Pulmonary artery endothelial cell (primary cell): ENCODE data around the gene WWOX. TPM values are rescaled to one million over a fixed set of nuclear protein-coding genes. Genes with fewer than 3 reads are reported as not detected.

ENCODE experiments used
- DNase-seq: peaks from one replicate; pipeline ENCODE4 v3.0.0-alpha.2; 2011; ENCODE audit warnings: low read depth, low spot score
- total RNA-seq: library from RNA; depleted of rRNA; stranded (reverse); fragments of >200 nt; gene quantifications from 2 replicates; pipeline ENCODE4 v1.2.3, GENCODE V29; 2014

WWOX gene
- total RNA-seq, 1 donor from 2014 or later: 15.9 TPM

DNA sequence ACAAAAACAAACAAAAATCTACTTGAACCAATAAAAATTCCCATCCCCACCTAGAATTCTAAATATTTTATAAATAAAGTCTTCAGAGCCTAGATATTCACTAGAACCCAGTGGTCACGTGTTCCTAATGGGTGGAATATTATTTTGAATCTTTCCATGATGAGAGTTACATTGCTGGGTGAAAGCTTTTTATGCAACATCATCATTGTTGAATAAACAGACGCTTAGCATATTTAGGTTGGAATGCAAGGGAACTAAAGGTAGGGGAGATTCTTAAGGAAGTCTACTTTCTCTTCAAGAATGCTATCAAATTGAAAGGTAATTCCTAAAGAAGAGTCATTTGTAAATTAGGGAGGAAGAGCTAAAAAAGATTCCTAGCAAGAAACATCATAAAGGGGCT, 723.1 kb downstream of the WWOX start:
- no peak for DNase-seq

DNA sequence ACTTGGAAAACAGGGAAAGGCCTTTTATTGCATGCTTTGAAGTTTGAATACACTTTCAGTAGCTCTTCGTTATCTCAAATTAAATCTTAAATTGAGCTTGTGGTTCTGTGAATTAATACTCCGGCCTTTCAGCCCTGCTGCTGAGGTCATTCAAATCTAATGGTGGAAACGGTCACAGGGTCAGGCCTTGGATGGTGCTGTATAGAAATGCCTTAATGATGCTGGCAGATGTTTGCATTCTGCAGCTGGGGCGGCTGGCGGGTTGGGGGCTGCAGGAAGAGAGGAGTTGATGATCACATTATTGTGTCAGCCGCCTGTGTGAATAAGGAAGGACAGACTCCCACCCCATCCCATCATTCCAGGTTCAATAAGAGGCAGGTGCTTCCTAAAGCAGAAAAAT, 723.6 kb downstream of the WWOX start:
- DNase-seq: no peak

DNA sequence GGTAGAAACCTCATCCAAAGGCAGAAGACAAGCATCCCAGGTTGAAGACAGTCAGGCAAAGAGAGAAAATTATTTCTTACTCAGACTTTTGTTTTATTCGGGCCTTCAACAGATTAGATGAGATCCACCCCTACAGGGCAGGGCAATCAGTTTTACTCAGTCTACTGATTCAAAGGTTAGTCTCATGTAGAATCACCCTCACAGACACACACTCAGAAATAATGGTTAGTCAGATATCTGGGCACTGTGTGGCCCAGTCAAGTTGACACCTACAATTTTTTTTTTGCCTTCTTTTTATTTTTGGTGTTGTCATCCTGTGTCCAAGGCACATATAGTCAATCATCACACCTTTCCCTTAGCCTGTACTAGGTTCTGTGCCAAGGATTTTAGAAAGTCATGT, 729.8 kb downstream of the WWOX start:
- no peak for DNase-seq

DNA sequence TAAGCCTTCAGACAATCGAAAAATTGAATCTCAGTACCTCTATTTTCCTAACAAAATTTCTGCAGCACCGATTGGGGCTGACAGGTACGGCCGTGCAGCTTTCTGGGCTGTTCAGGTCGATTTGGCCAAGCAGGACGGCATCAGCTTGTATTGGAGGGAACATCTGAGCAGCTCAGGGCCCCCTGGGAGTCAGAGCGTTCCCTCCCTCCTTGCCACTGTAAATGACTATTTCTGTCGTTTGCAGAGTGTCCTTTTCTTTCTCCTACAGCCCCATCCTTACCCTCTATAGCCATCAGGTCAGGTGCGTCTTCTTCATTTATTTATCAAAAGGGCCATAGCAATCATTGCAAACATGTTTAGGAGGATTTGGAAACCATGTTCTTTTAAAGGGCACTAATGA, 731.1 kb downstream of the WWOX start:
- no peak for DNase-seq

DNA sequence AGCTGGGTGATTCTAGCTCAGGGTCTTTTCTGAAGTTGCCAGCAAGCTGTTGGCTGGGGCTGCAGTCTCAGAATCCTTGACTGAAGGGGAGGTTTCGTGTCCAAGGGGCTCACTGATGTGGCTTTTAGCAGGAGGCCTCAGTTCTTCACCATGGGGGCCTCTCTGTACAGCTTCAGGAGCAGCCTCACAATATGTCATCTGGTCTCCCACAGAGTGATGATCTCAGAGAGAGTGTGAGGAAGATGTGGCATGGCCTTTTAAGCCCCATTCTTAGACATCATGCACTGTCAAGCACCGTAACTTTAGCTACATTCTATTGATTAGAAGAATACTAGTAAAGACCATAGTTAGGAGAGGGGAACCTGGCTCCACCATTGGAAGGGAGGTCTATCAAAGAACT, 732.6 kb downstream of the WWOX start:
- DNase-seq: no peak

DNA sequence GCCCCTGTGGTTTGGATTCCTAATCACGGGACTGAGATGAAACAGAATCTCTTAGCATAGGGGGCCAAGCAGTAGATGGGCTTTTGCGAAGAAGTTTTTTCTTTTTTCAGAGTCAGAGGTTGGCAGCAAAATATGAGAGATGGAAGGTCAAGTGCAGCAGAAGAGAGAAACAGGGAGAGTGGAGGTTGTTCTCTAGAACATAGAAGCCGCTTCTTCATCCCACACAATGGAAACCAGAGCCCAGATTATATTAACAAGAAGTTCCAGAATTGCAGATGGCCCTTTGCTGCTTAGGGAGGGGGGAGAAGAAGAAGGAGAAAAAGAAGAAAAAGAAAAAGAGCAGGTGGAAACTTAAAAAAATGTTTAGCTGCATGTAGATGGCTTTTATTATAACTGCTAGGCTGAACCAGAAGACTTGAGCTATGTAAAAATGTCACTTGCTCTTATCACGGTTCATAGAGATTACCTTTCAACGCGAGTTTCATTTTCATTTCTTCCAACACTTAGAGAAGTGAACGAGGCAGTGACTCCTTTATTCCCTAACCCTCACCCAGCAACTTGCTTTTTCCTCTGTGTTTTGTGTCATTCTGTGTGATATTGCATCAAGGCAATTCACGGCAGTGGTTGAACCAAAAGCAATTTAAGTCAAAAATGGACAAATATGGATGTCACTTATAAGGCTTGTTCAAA, 737.5 kb downstream of the WWOX start:
- DNase-seq: no peak

DNA sequence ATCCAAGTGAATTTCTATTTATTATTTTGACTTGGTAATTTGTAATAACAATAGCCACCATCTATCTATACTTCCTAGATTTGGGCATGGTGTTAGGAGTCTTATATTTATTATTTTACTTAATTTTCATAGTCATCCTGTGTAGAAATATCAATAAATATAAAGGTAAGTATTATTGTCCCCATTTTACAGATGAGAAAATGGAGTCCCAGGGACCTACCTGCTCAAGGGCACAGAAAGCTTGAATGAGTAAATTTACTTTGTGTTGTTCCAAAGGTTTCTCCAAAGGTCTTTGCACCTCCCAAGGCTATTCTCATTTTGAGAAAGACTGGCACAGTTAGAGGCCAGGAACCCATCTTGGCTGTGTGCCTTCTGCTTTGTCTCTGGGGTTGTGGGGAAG, 738.3 kb downstream of the WWOX start:
- DNase-seq: no peak

DNA sequence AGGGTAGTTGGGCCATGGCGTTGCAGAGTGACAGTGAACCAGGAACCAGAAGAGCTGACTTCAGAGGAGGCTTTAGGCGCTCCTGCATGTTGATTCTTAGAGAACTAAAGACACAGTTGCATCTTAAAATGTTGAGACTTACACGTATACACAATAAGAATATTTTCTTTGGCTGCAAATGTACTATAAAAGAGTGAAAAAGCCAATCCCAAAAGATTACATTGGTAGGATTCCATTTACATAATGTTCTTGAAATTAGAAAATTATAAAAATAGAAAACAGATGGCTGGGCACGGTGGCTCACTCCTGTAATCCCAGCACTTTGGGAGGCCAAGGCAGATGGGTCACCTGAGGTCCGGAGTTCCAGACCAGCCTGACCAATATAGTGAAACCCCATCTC, 738.8 kb downstream of the WWOX start:
- DNase-seq: no peak

DNA sequence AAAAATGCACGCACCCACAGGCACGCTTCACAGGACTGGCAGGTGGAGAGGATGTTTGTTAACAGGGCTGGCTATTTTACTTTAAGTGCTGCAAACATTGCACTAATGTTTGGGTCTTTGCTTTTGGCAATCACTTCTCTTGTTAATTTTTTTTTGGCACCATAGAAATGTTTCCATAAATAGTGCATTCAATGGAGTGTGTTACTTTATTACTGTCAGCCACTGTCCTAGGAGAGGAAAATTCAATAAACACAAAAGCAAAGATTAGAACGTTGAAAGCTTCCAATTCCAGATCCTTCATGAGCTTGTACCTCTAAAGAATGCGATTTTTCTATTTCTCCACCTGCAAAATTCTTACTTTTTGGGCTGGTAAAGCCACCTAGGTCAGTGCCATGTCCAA, 743.5 kb downstream of the WWOX start:
- DNase-seq: no peak

DNA sequence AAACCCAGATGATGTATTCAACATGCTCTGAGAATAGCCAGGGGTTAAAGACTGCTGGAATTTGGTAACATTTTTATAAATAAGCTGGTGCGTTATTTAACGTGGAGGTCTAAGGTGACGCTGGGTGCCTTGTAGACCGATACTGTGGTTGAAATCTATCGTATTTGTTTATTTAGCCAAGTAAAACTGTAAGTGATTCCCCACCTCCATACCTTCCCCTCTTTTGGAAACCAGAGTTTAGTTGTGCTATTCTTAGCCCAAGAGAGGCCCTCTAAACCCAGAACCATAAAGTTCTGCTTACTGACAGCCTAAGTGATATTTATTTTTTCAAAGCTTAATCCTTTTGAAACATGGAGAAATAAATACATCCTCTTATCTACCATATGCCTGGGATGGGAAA, 744.5 kb downstream of the WWOX start:
- no peak for DNase-seq

DNA sequence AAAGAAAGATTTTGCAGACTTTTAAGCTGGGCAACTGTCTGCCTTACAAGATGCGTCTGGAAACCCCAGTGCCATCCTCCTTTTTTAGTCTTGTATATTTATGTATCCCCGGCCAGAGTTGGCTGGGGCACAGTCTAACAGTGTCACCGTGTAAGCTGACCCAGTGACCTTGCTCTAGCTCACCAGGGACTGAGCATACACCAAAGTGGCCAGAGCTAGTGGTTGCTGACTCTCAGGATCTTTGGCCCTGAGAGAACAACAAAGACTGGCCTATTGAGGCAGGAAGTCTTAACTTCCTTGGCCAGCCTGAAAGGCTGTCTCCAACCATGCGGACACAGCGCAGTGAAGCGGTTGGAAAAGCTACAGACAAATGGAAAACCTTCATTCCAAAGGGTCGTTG, 745.2 kb downstream of the WWOX start:
- DNase-seq: no peak

DNA sequence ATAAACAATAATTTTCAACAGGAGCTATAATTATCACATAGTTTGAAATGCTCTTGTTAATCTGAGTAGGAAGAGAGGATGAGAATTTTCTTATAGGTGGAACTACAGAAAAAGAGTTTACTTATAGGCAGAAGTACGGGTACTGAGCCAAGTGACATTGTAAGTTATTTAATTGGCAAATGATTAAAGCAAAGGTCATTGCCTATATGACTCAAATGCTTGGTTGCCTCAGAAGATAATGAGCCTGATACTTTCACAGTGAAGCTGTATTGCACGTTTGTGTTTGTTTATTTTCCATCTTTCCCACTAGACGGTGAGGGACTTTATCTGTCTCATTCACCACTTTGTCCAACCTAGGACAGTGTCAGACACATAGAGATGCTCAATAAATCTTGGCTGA, 751.8 kb downstream of the WWOX start:
- no peak for DNase-seq

DNA sequence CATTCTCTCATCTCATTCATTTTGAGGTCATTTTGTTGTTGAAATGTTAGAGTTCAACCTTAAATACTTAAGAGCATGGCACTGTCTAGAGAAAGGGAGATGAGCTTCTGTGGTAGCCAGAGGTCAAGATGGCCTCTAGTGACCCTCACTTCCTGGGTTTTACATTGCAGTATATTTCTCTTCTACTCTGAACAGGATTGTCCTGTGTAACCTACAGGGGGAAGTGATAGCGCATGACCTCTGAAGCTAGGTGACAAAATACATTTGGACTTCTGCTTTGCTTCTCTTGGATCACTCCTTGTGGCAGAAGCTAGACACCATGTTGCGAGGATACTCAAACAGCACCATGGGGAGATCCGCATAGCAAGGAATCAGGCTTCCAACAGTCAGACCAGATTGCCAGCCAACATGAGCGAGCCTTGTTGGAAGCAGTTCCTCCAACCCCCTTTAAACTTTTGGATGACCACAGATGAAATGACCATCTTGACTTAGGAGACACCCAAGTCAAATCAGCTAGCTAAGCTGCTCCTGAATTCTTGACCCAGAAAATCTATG, 752.7 kb downstream of the WWOX start:
- no peak for DNase-seq

DNA sequence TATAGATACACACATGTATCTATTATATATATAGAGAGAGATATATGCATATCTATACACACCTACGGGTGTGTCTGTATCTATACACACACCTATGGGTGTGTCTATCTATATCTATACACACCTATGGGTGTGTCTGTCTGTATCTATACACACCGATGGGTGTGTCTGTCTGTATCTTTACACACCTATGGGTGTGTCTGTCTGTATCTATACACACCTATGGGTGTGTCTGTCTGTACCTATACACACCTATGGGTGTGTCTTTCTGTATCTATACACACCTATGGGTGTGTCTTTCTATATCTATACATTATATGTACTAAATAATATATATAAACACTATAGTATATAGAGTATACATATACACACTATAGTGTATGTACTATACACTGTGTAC, 762.6 kb downstream of the WWOX start:
- DNase-seq: no peak

DNA sequence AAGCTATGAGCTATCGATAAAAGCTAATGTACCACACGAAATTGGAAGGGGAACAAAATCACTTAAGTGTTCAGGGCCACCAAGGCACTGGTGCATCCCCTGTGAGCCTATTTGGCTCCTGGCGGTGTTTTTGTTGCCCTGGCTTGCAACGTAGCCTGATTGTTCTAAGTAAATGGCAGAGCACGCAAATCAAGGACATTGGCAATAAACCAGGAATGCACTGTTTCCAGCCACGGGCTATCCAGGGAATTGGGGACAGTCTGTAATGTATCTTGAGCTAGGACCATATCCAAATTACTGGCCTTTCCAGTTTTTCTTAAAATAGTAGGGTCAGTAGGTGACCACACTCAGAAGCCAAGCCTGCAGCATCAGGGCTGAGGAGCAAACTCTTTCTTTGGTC, 767.1 kb downstream of the WWOX start:
- no peak for DNase-seq

DNA sequence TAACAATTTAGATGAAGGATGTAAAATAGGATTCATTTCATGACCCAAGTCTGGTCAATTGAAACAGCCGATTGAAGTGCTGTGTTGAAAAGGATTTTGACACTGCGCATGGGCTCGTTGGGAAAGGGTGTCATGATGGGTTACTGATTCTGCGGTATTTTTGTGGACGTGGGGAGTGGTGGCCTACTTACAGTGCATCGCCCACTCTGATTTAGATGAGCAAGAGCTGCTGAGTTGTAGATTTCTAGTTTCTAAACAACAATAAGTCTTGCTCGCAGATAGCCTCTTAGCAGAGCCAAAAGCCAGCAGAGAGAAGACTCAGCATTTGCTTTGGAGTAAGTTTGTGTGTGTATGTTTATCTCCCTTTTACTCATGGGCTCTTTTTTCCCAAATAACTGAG, 770.0 kb downstream of the WWOX start:
- no peak for DNase-seq

DNA sequence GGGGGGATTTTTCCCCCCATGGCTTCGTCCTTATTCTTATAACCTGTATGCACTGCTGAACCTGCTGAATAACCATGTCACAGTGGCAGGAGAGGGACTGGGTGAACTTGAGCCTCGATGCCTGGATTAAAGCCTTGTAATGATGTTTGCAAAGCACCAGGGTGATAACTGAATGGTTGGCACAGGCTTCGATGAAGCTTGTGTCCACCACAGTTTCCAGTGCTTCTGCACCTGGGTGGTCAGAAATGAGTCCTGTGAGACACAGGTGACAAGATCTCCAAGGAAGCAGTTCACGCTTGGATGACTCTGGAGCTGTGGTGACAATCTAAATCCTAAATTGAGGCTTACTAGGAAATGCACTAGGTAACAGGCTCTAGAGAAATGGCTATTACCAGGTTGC, 771.8 kb downstream of the WWOX start:
- DNase-seq: no peak

DNA sequence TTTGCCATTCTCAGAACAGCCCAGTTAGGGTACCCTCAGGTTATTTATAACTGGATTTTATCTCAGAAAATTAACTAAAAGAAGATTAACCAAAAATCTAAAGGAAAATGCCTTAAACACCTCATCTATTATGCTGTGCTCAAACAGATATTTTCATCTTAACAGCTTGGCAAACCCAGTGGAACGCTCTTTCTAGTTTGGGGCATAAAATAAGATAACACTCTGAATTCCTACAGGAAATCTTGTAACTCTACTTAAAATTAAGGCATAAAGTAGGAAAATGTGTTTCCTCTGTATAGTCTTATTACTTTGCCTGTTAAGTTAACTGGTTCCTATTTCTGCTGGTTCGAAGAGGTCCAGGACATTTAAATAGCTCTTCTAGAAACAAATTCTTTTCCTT, 777.2 kb downstream of the WWOX start:
- no peak for DNase-seq

DNA sequence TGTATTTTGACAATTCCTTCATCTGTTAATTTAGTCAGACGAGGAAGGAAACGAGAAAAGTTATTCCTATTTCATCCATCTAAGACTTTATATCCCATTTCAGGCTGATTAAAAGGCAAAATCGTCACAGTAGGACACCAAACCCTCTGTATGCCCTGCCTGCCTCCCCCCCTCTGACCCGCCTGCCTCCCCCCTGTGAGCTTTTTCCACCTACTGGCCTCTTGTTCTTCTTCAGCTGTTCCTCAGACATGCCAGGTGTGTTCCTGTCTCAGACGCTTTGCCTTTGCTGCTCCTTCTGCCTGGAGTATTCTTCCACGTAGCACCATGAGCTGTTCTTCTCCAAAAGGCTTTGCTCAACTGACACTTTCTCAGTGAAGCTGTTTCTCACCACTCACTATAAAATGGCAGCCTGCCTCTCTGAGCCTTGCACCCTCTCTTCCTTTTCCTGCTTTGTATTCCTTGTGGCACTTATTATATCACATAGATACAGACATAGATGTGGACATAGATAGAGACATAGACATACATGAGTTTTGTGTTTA, 777.7 kb downstream of the WWOX start:
- no peak for DNase-seq

DNA sequence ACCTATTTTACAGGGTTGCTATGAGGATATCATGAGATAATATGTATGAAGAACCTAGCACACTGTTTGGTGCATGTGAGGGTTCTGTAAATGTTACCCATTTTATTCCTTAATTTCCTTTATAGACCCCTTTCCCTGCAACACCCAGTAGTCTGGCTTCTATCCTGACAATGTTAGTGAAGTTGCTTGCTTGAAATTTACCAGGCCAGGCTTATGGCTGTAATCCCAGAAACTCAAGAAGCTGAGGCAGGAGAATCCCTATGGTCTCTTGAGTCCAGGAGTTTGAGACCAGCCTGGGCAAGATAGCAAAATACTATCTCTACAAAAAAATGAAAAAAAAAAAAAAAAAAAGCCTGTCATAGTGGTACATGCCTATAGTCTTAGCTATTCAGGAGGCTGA, 779.1 kb downstream of the WWOX start:
- no peak for DNase-seq

DNA sequence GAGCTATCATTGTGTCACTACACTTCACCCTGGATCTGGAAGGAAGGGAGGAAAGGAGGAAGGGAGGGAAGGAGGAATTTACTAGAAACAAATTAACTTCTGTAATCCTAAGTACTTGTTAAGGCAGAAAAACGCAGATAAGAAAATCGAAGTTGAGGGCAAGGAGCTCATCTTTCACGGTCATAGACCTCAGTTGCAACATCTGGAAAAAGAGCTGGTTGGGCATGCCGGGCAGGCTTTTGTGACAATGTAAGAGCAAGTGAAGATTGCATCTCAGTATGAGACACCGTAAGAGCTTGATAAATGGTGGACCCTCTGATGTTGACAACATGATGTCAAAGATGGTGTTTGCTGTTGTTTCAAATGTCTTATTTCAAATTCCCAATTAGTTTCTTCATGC, 779.6 kb downstream of the WWOX start:
- no peak for DNase-seq

DNA sequence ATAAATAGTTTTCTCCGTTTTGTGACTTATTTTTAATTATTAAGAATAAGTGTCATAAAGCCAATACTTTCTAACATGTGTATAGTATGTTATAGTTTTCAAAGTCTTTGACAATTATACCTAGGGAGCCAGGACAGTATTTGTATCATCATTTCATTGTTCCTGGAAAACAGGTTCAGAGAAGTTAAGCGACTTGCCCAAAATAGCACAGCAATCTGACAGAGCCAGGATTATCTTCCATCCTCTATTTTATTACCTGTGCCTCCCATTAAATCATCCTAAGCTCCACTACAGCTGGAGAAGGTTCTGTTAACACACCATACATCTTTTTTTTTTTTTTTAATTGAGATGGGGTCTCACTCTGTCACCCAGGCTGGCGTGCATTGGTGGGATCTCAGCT, 782.7 kb downstream of the WWOX start:
- DNase-seq: no peak

DNA sequence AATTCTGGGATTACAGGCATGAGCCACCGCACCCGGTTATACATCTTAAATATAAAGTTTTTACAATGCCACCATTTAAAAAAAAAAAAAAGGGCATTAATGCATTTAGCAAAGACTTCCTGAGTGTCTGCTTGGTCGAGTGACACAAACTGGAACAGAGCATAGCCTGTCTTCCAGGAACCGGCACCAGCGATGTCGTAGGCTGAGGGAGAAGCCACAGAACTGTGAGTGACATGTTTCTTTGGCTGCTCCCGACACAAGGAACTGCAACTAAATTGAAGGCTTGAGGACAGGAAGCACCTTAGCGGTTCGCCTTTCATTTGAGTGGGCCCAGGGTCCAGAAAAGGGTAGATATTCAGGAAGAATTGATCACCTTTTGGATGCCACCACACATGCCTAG, 783.3 kb downstream of the WWOX start:
- no peak for DNase-seq

DNA sequence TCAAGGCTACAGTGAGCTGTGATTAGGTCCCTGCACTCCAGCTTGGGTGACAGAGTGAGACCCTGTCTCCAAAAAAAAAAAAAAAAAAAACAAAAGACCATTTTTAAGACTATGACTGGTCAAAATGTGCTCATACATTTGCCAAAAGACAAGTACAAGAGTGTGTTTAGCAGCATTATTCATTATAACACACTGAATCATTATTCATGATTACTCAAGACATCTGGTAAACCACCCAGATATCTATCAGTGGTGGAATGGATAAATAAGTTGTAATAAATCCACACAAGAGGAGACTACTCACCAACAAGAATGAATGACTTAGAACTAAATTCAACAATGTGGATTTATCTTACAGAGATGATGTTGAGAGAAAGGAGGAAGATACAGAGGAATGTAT, 784.8 kb downstream of the WWOX start:
- DNase-seq: no peak
